Memory B cell (primary cell): ENCODE measurements around the gene ANKRD63.

ENCODE experiments used
- ATAC-seq: fragments of 150-1000 bp; cut with Tn5 transposase; 2 replicates; pipeline ENCODE4 v1.10.0; 2021; ENCODE audit warnings: low read depth, mild to moderate bottlenecking, moderate library complexity
- DNase-seq, 2 donors: peaks; one replicate each; pipeline ENCODE4 v3.0.0; 2022; ENCODE audit warnings: low spot score in 2 of 2
- H3K27ac Mint-ChIP-seq: one replicate; pipeline ENCODE4 v1.8.0; 2022; ENCODE audit warnings: mild to moderate bottlenecking, moderate library complexity, mixed read lengths
- H3K27me3 Mint-ChIP-seq: one replicate; pipeline ENCODE4 v1.8.0; 2022; ENCODE audit warnings: mixed read lengths
- H3K36me3 Mint-ChIP-seq: one replicate; pipeline ENCODE4 v1.8.0; 2022; ENCODE audit warnings: mild to moderate bottlenecking, mixed read lengths
- H3K4me1 Mint-ChIP-seq: one replicate; pipeline ENCODE4 v1.8.0; 2022; ENCODE audit warnings: mixed read lengths
- H3K4me3 Mint-ChIP-seq: one replicate; pipeline ENCODE4 v1.8.0; 2022; ENCODE audit warnings: mild to moderate bottlenecking, moderate library complexity, mixed read lengths
- H3K9me3 Mint-ChIP-seq: one replicate; pipeline ENCODE4 v1.8.0; 2022; ENCODE audit warnings: mixed read lengths

Gene ANKRD63

DNA sequence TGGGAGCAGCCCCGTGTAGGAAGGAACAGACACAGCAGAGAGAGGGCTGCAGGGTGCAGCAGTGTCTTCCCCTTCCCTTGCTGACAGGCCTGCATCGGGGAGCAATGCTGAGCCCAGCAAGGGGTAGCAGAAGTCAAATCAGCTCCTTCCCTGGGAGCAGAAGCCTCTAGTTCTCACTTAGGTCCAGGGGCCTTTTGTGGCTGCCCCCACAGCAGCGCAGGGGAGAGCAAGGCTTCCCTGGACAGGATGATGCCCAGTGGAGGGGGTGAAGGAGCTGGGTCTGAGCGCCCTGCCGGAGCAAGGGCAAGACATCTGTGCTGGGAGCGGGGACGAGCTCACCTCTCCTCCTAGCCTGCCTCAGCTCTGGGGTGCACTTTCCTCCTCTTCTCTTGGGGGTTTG, 24.0 kb upstream of the ANKRD63 start:
- Mint-ChIP-seq H3K36me3 (peaks cover 16% of the 10 kb centered on the region), H3K4me3 (peak overlapping the region; percentile 94), H3K27me3 (no peaks in the 10 kb centered on the region), H3K27ac (peak overlapping the region; percentile 25), H3K9me3 (no peaks in the 10 kb centered on the region), H3K4me1 (peaks cover 30% of the 10 kb centered on the region)
- ATAC-seq (no peak), DNase-seq (no peak)

DNA sequence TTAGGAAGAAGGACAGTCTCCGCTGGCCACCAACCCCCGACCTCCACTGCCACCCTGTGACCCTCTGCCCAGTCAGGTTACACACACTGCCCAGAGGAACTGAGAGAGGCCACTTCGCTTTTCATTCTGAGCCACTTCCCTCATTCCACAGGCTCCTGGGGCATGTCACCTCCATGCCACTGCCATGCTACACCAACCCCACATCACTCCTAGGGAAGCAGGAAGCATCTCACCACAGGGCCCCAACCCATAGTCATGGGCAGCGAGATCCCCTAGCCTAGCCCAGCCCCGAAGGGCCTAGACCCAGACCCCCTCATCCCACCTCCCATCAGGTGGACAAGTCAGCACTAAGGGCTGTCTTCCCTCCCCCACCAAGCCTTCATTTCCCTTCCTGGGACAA, 23.5 kb upstream of the ANKRD63 start:
- Mint-ChIP-seq H3K36me3 (peaks cover 21% of the 10 kb centered on the region), H3K4me1 (peaks cover 30% of the 10 kb centered on the region)

DNA sequence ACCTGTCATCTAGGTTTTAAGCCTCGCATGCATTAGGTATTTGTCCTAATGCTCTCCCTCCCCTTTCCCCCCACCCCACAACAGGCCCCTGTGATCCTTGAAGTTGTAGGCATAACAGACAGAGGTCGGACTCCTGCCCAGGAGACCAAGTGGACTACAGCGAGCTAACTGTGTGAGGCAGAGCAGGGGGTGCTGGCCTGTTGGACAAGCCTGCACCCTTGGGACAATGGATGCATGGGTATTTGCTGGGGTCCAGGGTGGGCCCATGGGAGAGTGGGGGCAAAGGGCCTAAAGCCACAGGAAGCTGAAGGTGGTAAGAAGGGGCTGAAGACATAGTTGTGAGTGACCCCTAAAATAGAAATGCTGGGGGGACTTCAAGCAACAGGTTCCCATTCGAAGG, 22.4 kb upstream of the ANKRD63 start:
- H3K9me3 Mint-ChIP-seq, result no peaks in the 10 kb centered on the region
- H3K27me3 Mint-ChIP-seq, result no peaks in the 10 kb centered on the region
- no peak for ATAC-seq
- peaks cover 27% of the 10 kb centered on the region for H3K36me3 Mint-ChIP-seq
- H3K4me3 Mint-ChIP-seq, result no peak overlapping the region
- peaks cover 28% of the 10 kb centered on the region for H3K4me1 Mint-ChIP-seq
- no peak for DNase-seq
- peak overlapping the region; percentile 25 for H3K27ac Mint-ChIP-seq

More for the DNA sequence above, 23.5 kb upstream of the ANKRD63 start:
- ATAC-seq (no peak), DNase-seq (no peak)
- H3K9me3 Mint-ChIP-seq, result no peaks in the 10 kb centered on the region
- no peaks in the 10 kb centered on the region for H3K27me3 Mint-ChIP-seq
- H3K27ac Mint-ChIP-seq, result peak overlapping the region; percentile 25
- peak overlapping the region; percentile 94 for H3K4me3 Mint-ChIP-seq

DNA sequence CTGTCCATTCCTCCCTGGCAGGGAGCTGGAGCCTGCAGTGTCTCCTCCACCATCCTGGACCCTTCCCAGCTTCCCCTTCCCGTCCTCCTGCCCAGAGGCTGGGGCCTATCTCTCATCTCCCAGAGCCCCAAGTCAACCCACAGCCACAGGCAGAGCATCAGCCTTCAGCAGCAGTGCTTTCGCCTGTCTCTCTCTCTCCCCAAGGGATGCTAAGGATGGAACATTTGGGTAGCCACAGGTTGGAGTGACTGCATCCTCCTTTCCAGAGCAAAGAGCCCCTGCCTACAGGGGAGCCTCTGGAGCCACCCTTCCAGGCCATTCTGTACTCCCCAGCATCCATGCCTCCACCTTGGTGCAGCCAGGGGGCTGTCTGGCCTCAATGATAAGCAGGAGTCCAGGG, 20.7 kb upstream of the ANKRD63 start:
- peaks cover 39% of the 10 kb centered on the region for H3K36me3 Mint-ChIP-seq
- H3K27ac Mint-ChIP-seq, result no peak overlapping the region
- ATAC-seq, result no peak
- peaks cover 16% of the 10 kb centered on the region for H3K4me1 Mint-ChIP-seq
- no peaks in the 10 kb centered on the region for H3K27me3 Mint-ChIP-seq
- no peak for DNase-seq
- no peak overlapping the region for H3K4me3 Mint-ChIP-seq
- peaks cover 2% of the 10 kb centered on the region for H3K9me3 Mint-ChIP-seq

DNA sequence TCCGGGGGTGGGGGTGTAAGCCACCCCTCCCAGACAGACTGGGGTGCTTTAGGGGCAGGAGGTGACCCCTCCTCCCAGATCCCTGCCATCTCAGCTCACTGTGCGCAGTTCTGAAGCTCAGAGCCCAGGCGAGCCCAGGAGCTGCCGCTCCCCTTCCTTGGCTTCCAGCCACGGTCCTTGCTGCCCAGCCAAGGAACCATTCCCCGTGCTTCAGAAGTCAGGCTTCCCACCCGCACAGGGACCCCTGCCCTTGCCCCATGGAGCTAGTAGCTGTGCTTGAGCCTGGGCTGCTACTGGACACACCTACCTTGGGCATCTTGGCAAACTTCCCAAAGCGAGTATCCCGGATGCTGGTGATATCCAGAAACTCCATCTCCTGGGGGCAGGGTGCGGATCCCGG, 20.1 kb upstream of the ANKRD63 start:
- Mint-ChIP-seq H3K4me3 (no peak overlapping the region), H3K4me1 (peaks cover 12% of the 10 kb centered on the region), H3K27me3 (no peaks in the 10 kb centered on the region), H3K36me3 (peaks cover 39% of the 10 kb centered on the region), H3K9me3 (peaks cover 2% of the 10 kb centered on the region), H3K27ac (no peak overlapping the region)
- DNase-seq (no peak), ATAC-seq (no peak)

DNA sequence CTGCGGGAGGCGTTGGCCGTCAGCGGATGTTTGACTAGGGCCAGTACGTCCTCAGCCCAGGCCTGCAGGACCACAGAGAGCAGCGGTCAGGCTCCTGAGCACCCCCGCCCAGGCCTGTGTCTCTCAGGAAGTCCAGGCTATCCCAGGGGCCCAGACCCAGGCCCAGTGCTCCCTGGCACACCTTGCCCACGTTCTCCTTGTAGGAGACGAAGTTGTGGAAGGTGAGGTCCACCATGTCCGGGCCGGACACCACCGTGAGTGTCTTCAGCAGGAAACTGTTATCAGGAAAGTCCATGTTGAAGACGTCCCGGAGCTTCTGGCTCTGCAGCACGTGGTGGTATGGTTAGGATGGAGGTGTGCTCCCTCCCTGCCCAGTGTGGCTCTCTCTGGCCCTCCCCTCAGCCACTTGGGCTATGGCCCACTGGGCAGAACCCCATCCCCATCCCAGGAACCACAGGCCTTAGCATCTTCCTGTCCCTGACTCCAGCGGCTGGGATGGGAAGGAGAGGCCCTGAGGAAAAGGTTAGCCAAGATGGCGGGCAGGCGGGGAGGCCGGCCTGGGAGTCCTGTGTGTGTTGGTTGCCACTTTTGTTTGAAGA, 19.5 kb upstream of the ANKRD63 start:
- no peak overlapping the region for H3K27ac Mint-ChIP-seq

DNA sequence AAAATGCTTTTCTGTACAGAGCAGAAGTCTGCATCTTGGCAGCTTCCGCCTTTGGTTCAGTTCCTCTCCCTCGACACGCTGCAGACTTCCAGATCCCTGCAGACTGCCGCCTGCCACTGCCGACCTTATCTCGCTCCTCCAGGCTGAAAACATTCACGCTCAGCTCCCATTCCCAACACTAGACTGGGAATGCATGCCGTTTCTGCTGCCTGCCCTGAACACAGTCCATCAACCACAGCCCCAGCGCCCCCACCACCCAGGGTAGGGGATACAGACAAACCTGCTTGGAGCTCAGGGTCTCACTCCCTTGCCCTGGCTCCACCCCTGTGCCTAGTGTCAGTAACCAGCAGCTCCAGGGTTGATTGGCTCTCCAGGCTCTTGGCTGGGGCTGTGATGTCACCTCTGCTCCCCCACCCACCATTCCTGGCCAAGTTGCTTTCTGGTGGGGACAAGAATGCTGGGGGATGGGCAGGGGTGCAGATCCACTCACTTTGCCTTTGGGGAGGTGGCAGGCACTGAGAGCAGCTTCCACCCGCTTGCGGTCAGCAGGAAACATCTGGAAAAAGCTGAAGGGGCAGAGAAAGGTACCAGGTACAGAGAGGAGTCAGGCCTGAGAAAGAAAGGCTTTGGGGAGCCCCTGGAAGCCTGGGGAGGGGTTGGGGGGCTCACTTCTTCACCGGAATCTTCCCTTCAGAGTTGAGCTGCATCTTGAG, 18.8 kb upstream of the ANKRD63 start:
- DNase-seq (no peak), ATAC-seq (no peak)
- no peak overlapping the region for H3K27ac Mint-ChIP-seq
- peaks cover 43% of the 10 kb centered on the region for H3K36me3 Mint-ChIP-seq
- H3K27me3 Mint-ChIP-seq, result no peaks in the 10 kb centered on the region
- peaks cover 11% of the 10 kb centered on the region for H3K4me1 Mint-ChIP-seq
- H3K9me3 Mint-ChIP-seq, result peaks cover 2% of the 10 kb centered on the region
- H3K4me3 Mint-ChIP-seq, result no peak overlapping the region

More for the DNA sequence above, 19.5 kb upstream of the ANKRD63 start:
- DNase-seq, result no peak
- Mint-ChIP-seq H3K9me3 (peaks cover 2% of the 10 kb centered on the region), H3K4me1 (peaks cover 12% of the 10 kb centered on the region), H3K36me3 (peaks cover 43% of the 10 kb centered on the region), H3K27me3 (no peaks in the 10 kb centered on the region), H3K4me3 (no peak overlapping the region)
- no peak for ATAC-seq

DNA sequence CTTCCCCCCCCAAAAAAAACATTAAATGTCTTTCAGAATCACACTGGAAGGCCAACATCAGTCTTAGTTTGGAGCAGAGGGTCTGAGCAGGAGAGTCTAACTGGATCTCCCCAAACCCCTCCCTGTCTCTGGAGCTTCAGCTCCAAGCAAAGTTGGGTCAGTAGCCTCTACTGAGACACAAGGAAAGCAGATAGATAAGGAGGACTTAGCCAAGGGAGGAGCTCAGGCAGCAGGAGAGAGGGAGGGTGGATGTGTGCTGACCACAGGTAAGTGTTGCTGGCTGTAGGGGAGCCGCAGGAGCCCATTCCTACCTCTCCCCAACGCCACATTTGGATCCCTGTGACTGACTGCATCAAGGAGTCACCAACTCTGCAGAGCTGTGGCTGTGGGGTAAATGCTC, 17.9 kb upstream of the ANKRD63 start:
- no peak overlapping the region for H3K27ac Mint-ChIP-seq
- DNase-seq, result no peak
- H3K36me3 Mint-ChIP-seq, result peaks cover 46% of the 10 kb centered on the region

DNA sequence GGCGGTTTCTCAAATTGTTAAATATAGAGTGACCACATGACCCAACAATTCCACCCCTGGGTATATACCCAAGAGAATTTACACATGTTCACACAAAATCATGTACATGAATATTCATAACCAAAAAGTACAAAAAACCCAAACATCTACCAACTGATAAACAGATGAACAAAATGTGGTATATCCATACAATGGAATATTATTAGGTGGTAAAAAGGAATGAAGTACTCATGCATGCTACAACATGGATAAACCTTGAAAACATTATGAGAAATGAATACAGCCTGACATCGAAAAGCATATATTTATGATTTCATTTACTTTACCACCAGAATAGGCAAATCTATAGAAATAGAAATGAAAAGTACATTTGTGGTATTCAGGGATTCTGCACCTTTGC, 17.5 kb upstream of the ANKRD63 start:
- no peak for ATAC-seq
- no peak for DNase-seq
- peaks cover 9% of the 10 kb centered on the region for H3K4me1 Mint-ChIP-seq
- peaks cover 2% of the 10 kb centered on the region for H3K9me3 Mint-ChIP-seq
- no peak overlapping the region for H3K4me3 Mint-ChIP-seq
- H3K27me3 Mint-ChIP-seq, result no peaks in the 10 kb centered on the region
- H3K27ac Mint-ChIP-seq, result no peak overlapping the region
- peaks cover 46% of the 10 kb centered on the region for H3K36me3 Mint-ChIP-seq

More for the DNA sequence above, 17.9 kb upstream of the ANKRD63 start:
- Mint-ChIP-seq H3K4me3 (no peak overlapping the region), H3K27me3 (no peaks in the 10 kb centered on the region), H3K4me1 (peaks cover 7% of the 10 kb centered on the region), H3K9me3 (peaks cover 2% of the 10 kb centered on the region)
- no peak for ATAC-seq

DNA sequence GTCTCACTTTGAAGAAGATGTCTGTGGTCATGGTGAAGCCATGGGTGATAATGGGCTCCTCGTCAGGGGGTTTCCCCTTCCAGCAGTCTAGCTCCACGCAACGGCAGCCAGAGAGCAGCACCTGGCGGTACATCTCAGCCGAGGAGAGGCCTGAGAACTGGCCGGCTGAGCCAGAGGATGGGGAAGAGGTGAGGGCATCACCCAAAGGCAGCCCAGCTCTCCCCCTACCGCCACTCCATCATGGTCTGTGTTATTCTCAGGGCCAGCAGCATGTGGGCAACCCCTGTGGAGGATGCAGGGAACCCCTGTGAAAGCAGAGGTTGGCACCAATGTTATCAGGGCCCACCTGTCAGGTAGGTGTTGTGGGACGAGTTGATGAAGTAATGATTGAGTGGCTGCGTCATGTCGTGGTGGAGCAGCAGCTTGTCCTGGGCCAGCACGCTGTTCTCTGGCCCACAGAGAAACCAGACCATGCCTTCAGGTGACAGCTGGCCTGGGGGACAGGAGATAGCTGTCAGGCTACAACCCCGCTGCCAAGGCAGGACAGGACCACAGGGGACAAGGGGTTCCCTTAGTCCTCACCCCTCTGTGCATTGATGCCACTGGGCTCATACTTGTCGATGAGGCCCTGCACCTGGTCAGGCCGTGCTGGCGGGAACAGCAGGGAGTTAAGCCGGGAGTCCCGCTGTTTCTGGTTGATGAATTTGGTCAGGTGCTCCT, 15.5 kb upstream of the ANKRD63 start:
- Mint-ChIP-seq H3K27me3 (no peaks in the 10 kb centered on the region), H3K27ac (no peak overlapping the region), H3K36me3 (peaks cover 39% of the 10 kb centered on the region), H3K4me3 (no peak overlapping the region), H3K4me1 (peaks cover 6% of the 10 kb centered on the region), H3K9me3 (peaks cover 2% of the 10 kb centered on the region)
- no peak for DNase-seq
- no peak for ATAC-seq

DNA sequence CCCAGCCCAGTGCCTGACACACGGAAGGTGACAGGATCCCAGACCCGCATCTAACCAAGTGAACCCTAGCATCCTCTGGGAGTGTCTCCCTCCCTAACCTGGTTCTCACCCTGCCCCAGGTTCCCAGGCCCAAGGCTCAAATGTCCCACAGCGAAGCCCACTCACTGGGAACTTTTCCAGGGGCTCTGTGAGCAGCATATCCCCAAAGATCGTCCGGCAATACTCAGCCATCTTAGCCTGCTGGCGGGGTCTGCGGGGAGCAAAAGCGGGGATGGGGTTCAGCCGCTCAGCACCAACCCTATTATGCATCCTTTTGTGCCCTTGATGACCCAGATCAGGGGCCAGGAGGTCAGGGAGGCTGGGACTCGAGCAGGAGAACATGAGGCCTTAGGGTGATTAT, 14.5 kb upstream of the ANKRD63 start:
- no peak overlapping the region for H3K4me3 Mint-ChIP-seq
- no peak for DNase-seq
- ATAC-seq, result no peak
- peaks cover 2% of the 10 kb centered on the region for H3K9me3 Mint-ChIP-seq
- peaks cover 6% of the 10 kb centered on the region for H3K4me1 Mint-ChIP-seq
- no peaks in the 10 kb centered on the region for H3K27me3 Mint-ChIP-seq
- no peak overlapping the region for H3K27ac Mint-ChIP-seq
- H3K36me3 Mint-ChIP-seq, result peaks cover 36% of the 10 kb centered on the region

DNA sequence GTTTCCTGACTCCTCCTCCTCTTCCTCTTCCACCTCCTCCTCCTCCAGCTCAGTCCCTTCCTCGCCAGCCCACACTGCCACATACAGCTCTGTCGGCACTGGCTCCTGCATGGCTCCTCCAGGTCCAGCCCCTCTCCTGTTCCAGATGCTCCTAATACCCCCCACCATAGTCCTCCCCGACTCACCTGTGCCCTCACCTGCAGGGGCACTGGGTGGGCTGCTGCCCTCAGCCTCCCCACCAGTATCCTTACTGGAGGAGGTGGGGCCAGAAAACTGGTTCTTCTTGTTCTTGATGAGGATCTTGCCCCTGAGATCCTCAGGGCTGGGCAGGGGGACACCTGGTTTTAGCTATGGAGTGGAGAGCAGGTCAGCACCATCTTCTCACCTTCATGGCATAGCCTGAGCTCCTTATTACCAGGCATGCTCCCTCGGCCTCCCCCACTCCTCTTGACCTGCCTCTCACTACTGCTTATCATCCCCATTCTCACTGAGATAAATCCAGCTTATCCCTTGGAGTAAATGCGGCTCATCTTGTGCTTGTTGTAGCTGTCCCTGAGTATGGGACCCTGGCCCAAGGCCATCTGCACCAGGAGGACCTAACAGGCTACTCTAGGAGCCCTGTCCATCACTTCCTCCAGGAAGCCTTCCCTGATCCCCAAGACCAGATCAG, 13.8 kb upstream of the ANKRD63 start:
- Mint-ChIP-seq H3K27ac (no peak overlapping the region), H3K4me3 (no peak overlapping the region), H3K9me3 (peaks cover 2% of the 10 kb centered on the region), H3K4me1 (peaks cover 6% of the 10 kb centered on the region), H3K27me3 (no peaks in the 10 kb centered on the region), H3K36me3 (peaks cover 32% of the 10 kb centered on the region)
- DNase-seq (no peak), ATAC-seq (no peak)

DNA sequence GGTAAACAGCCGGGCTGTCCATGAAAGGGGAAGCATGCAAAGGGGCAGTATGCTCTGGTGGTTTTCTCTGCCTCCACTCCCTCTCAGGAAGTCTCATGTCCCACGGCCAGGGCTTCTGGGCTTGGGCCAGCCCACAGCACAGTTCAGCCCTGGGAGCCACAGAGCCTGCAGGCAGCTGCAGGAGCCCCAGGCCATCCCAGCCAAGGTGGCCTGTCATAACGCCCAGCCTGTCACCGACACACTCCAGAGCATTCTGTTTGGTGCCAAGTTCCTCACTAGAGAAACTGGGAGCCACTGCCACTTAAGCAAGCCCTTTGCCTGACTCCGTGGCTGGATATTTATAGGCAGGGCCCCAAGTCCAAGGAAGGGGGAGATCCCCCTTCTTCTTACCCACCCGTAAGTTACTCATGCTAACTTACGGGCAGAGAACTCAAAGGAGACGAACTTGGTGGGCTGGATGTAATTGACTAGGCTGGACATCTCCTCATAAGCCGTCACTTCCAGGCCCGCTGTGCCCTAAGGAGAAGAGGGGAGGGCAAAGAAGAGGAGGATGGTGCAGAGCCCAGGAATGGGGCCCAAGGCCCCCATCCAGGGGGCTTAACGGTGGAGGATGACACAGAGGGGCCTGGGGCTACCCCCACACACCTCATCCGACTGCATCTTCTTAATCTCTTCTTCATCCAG, 13.2 kb upstream of the ANKRD63 start:
- Mint-ChIP-seq H3K9me3 (peaks cover 2% of the 10 kb centered on the region), H3K27me3 (no peaks in the 10 kb centered on the region), H3K4me1 (peaks cover 6% of the 10 kb centered on the region), H3K27ac (no peak overlapping the region), H3K4me3 (no peak overlapping the region), H3K36me3 (peaks cover 28% of the 10 kb centered on the region)
- ATAC-seq (no peak), DNase-seq (no peak)
